GM10266 (cell line): ENCODE data around the gene FAXDC2.

Source experiments
- DNase-seq: peaks from one replicate; pipeline ENCODE4 v3.0.0; 2012; ENCODE audit errors: extremely low spot score
- TF ChIP-seq, protein P1 (sequence below): IDR thresholded peaks from 2 replicates; pipeline ENCODE4 v1.5.1; 2012; ENCODE audit warnings: mild to moderate bottlenecking, low read depth; ENCODE audit not compliant: control insufficient read depth, insufficient read depth; ENCODE audit errors: missing control alignments

Gene FAXDC2

GRCh38 chr5:154771383-154771901 is 79.0 kb downstream of the FAXDC2 start:
- TF ChIP-seq, protein P1, sequence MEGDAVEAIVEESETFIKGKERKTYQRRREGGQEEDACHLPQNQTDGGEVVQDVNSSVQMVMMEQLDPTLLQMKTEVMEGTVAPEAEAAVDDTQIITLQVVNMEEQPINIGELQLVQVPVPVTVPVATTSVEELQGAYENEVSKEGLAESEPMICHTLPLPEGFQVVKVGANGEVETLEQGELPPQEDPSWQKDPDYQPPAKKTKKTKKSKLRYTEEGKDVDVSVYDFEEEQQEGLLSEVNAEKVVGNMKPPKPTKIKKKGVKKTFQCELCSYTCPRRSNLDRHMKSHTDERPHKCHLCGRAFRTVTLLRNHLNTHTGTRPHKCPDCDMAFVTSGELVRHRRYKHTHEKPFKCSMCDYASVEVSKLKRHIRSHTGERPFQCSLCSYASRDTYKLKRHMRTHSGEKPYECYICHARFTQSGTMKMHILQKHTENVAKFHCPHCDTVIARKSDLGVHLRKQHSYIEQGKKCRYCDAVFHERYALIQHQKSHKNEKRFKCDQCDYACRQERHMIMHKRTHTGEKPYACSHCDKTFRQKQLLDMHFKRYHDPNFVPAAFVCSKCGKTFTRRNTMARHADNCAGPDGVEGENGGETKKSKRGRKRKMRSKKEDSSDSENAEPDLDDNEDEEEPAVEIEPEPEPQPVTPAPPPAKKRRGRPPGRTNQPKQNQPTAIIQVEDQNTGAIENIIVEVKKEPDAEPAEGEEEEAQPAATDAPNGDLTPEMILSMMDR = no peak
- DNase-seq = no peak

GRCh38 chr5:154770111-154770510 is 80.3 kb downstream of the FAXDC2 start:
- no peak for DNase-seq
- TF ChIP-seq, protein P1 = no peak
